Gastrocnemius medialis (tissue), 4 donors: Measurements from ENCODE around the gene PLCL1.

Experiments used
- POLR2A ChIP-seq, 2 donors: fragments of 450-650 bp; IDR thresholded peaks; one replicate each; pipeline ENCODE4 v1.6.1; 2017; ENCODE audit warnings: antibody characterized with exemption in 2 of 2, mild to moderate bottlenecking in 2 of 2, moderate library complexity in 2 of 2
- TF ChIP-seq, protein P1 (sequence below), 5 experiments: fragments of 450-650 bp in 3 of 5; fragments of 200-600 bp in 2 of 5; sonication (generic) in 2 of 5; IDR thresholded peaks in 4 of 5; conservative IDR thresholded peaks in 1 of 5; 1 replicate in 4 of 5; 2 replicates in 1 of 5; pipeline ENCODE4 v1.5.1; 2016 to 2019; ENCODE audit warnings: antibody characterized with exemption in 5 of 5, mild to moderate bottlenecking in 3 of 5, moderate library complexity in 3 of 5

DNA sequence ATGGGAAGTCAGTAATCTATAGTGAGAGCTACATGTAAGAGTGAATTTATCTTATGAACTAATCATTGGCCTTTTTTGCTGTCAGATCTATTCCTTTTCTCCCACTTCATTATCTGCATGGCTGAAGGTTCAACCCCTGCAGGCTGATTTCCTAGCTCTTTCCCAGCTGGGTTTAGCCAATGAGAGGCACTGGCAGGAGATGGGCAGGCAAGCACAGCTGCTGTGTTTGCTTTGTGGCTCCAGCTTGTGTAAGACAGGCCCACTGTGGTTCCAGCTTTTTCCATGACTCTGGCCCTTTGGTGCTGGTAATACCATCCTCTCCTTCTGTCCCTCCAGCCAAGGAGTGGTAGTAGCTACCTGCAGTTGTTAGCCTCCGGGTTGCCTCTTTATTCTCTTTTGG, 248.8 kb downstream of the PLCL1 start:
- TF ChIP-seq, protein P1, sequence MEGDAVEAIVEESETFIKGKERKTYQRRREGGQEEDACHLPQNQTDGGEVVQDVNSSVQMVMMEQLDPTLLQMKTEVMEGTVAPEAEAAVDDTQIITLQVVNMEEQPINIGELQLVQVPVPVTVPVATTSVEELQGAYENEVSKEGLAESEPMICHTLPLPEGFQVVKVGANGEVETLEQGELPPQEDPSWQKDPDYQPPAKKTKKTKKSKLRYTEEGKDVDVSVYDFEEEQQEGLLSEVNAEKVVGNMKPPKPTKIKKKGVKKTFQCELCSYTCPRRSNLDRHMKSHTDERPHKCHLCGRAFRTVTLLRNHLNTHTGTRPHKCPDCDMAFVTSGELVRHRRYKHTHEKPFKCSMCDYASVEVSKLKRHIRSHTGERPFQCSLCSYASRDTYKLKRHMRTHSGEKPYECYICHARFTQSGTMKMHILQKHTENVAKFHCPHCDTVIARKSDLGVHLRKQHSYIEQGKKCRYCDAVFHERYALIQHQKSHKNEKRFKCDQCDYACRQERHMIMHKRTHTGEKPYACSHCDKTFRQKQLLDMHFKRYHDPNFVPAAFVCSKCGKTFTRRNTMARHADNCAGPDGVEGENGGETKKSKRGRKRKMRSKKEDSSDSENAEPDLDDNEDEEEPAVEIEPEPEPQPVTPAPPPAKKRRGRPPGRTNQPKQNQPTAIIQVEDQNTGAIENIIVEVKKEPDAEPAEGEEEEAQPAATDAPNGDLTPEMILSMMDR (IDR thresholded peaks at IDR 0.05 in 4 of 5, conservative IDR thresholded peaks at IDR 0.05 in 1 of 5) = no peak
- TF ChIP-seq POLR2A (IDR thresholded peaks at IDR 0.05) = no peak
